ENCODE data around the gene PHPT1. TPM values are rescaled to one million over a fixed set of nuclear protein-coding genes. Genes with fewer than 3 reads are reported as not detected.

PHPT1 gene
- total and polyA plus RNA-seq, 2 experiments from 2014 or later = 86.2 to 437 TPM

DNA sequence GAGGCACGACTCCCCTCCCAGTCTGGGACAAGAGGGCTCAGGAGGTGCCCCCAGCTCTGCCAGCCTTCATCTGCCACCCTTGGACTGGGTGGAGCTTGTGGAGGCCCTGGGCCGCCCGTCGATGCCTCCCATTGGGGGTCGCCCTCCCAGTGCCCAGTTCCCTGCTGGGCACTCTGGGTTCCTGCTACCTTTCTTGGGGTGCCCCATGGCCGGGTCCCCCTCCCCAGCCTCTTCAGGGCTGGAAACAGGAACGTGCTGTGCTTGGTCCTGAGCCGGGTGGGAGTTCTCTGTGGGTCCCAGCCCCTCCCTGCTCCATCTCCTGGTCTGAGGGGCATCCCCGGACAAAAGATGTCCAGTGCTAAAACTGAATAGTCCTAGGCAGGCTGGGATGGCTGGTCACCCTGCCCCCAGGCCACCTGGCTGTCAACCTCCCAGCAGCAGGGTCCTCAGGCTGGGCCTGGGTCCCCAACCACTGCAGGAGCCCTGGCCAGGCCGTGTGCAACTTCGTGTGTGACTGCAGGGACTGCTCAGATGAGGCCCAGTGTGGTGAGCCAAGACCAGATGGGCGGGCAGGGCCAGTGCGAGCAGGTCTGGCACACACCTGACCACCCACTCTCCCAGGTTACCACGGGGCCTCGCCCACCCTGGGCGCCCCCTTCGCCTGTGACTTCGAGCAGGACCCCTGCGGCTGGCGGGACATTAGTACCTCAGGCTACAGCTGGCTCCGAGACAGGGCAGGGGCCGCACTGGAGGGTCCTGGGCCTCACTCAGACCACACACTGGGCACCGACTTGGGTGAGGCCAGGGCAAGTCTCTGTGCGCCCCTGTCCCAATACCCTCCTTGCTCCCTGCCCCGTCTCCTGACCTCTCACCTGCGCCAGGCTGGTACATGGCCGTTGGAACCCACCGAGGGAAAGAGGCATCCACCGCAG is 3.7 kb downstream of the PHPT1 start:
- Histone ChIP-seq H4K20me1 (replicated peaks; ENCODE audit: insufficient read depth) (0 out of 2 replicates have a peak, but pooled peaks cover 3% of the 10 kb centered on the region), H3K4me1 (ENCODE audit: insufficient read depth) (no peaks in the 10 kb centered on the region; the same call in 1 of the 2 replicates), H3K36me3 (ENCODE audit: insufficient read depth) (no peaks in the 10 kb centered on the region; the same call in 1 of the 2 replicates), H3K4me3 (no peak overlapping the region), H3F3A (replicated peaks; ENCODE audit: low read depth) (no peaks in the 10 kb centered on the region), H3K27ac (ENCODE audit: low read depth) (no peak overlapping the region), H3K4me2 (no peak overlapping the region), H3K9me2 (ENCODE audit: insufficient read depth) (no peaks in the 10 kb centered on the region), H3K79me2 (replicated peaks; ENCODE audit: insufficient read depth) (no peaks in the 10 kb centered on the region), H3K27me3 (ENCODE audit: insufficient read depth) (no peaks in the 10 kb centered on the region), H2AFZ (no peak overlapping the region)
- no peak for DNase-seq (ENCODE audit: low spot score)
- peaks cover 2% of the 10 kb centered on the region; the same call in 2 of the 3 replicates for H3K36me3 Mint-ChIP-seq (ENCODE audit: low read depth)
- TF ChIP-seq ZNF331 (CRISPR knock-in tag; IDR thresholded peaks at IDR 0.05; ENCODE audit: low read depth) (no peak), ZNF114 (CRISPR knock-in tag; IDR thresholded peaks at IDR 0.05) (no peak), EZH2phosphoT487 (IDR thresholded peaks at IDR 0.05; ENCODE audit: unreplicated experiment) (no peak), EZH2 (IDR thresholded peaks at IDR 0.05; ENCODE audit: low read depth, unreplicated experiment) (no peak), STAT1 (IDR thresholded peaks at IDR 0.05; ENCODE audit: unreplicated experiment) (no peak), NANOG (IDR thresholded peaks at IDR 0.05; ENCODE audit: borderline replicate concordance) (no peak), POLR2AphosphoS5 (IDR thresholded peaks at IDR 0.05; ENCODE audit: low read depth) (no peak), JUNB (IDR thresholded peaks at IDR 0.05; ENCODE audit: unreplicated experiment) (no peak)
- TF ChIP-seq, protein P1, sequence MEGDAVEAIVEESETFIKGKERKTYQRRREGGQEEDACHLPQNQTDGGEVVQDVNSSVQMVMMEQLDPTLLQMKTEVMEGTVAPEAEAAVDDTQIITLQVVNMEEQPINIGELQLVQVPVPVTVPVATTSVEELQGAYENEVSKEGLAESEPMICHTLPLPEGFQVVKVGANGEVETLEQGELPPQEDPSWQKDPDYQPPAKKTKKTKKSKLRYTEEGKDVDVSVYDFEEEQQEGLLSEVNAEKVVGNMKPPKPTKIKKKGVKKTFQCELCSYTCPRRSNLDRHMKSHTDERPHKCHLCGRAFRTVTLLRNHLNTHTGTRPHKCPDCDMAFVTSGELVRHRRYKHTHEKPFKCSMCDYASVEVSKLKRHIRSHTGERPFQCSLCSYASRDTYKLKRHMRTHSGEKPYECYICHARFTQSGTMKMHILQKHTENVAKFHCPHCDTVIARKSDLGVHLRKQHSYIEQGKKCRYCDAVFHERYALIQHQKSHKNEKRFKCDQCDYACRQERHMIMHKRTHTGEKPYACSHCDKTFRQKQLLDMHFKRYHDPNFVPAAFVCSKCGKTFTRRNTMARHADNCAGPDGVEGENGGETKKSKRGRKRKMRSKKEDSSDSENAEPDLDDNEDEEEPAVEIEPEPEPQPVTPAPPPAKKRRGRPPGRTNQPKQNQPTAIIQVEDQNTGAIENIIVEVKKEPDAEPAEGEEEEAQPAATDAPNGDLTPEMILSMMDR (conservative IDR thresholded peaks at IDR 0.05; ENCODE audit: low read depth in 2 of 2) = no peak
- TF ChIP-seq, protein P2, sequence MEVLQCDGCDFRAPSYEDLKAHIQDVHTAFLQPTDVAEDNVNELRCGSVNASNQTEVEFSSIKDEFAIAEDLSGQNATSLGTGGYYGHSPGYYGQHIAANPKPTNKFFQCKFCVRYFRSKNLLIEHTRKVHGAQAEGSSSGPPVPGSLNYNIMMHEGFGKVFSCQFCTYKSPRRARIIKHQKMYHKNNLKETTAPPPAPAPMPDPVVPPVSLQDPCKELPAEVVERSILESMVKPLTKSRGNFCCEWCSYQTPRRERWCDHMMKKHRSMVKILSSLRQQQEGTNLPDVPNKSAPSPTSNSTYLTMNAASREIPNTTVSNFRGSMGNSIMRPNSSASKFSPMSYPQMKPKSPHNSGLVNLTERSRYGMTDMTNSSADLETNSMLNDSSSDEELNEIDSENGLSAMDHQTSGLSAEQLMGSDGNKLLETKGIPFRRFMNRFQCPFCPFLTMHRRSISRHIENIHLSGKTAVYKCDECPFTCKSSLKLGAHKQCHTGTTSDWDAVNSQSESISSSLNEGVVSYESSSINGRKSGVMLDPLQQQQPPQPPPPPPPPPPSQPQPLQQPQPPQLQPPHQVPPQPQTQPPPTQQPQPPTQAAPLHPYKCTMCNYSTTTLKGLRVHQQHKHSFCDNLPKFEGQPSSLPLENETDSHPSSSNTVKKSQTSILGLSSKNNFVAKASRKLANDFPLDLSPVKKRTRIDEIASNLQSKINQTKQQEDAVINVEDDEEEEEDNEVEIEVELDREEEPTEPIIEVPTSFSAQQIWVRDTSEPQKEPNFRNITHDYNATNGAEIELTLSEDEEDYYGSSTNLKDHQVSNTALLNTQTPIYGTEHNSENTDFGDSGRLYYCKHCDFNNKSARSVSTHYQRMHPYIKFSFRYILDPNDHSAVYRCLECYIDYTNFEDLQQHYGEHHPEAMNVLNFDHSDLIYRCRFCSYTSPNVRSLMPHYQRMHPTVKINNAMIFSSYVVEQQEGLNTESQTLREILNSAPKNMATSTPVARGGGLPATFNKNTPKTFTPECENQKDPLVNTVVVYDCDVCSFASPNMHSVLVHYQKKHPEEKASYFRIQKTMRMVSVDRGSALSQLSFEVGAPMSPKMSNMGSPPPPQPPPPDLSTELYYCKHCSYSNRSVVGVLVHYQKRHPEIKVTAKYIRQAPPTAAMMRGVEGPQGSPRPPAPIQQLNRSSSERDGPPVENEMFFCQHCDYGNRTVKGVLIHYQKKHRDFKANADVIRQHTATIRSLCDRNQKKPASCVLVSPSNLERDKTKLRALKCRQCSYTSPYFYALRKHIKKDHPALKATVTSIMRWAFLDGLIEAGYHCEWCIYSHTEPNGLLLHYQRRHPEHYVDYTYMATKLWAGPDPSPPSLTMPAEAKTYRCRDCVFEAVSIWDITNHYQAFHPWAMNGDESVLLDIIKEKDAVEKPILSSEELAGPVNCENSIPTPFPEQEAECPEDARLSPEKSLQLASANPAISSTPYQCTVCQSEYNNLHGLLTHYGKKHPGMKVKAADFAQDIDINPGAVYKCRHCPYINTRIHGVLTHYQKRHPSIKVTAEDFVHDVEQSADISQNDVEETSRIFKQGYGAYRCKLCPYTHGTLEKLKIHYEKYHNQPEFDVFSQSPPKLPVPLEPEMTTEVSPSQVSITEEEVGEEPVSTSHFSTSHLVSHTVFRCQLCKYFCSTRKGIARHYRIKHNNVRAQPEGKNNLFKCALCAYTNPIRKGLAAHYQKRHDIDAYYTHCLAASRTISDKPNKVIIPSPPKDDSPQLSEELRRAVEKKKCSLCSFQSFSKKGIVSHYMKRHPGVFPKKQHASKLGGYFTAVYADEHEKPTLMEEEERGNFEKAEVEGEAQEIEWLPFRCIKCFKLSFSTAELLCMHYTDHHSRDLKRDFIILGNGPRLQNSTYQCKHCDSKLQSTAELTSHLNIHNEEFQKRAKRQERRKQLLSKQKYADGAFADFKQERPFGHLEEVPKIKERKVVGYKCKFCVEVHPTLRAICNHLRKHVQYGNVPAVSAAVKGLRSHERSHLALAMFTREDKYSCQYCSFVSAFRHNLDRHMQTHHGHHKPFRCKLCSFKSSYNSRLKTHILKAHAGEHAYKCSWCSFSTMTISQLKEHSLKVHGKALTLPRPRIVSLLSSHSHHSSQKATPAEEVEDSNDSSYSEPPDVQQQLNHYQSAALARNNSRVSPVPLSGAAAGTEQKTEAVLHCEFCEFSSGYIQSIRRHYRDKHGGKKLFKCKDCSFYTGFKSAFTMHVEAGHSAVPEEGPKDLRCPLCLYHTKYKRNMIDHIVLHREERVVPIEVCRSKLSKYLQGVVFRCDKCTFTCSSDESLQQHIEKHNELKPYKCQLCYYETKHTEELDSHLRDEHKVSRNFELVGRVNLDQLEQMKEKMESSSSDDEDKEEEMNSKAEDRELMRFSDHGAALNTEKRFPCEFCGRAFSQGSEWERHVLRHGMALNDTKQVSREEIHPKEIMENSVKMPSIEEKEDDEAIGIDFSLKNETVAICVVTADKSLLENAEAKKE (CRISPR knock-in tag; IDR thresholded peaks at IDR 0.05) = no peak
- TF ChIP-seq, protein P3, sequence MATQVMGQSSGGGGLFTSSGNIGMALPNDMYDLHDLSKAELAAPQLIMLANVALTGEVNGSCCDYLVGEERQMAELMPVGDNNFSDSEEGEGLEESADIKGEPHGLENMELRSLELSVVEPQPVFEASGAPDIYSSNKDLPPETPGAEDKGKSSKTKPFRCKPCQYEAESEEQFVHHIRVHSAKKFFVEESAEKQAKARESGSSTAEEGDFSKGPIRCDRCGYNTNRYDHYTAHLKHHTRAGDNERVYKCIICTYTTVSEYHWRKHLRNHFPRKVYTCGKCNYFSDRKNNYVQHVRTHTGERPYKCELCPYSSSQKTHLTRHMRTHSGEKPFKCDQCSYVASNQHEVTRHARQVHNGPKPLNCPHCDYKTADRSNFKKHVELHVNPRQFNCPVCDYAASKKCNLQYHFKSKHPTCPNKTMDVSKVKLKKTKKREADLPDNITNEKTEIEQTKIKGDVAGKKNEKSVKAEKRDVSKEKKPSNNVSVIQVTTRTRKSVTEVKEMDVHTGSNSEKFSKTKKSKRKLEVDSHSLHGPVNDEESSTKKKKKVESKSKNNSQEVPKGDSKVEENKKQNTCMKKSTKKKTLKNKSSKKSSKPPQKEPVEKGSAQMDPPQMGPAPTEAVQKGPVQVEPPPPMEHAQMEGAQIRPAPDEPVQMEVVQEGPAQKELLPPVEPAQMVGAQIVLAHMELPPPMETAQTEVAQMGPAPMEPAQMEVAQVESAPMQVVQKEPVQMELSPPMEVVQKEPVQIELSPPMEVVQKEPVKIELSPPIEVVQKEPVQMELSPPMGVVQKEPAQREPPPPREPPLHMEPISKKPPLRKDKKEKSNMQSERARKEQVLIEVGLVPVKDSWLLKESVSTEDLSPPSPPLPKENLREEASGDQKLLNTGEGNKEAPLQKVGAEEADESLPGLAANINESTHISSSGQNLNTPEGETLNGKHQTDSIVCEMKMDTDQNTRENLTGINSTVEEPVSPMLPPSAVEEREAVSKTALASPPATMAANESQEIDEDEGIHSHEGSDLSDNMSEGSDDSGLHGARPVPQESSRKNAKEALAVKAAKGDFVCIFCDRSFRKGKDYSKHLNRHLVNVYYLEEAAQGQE (IDR thresholded peaks at IDR 0.05; ENCODE audit: unreplicated experiment) = no peak
- H3K9me3 Mint-ChIP-seq = no peaks in the 10 kb centered on the region
- H3K27me3 Mint-ChIP-seq (ENCODE audit: insufficient read depth, low read depth, poor library complexity) = peaks cover 10% of the 10 kb centered on the region
- H3K4me1 Mint-ChIP-seq = no peaks in the 10 kb centered on the region; the same call in 2 of the 3 replicates
- H3K27ac Mint-ChIP-seq = no peak overlapping the region
- no peak for ATAC-seq
- H3K4me3 Mint-ChIP-seq = no peak overlapping the region

All from GM23338 (cell line).